Erythroblast (primary cell): Measurements from ENCODE around the gene NHEJ1.

Experiments used
- GATA1 ChIP-seq: IDR thresholded peaks from 2 replicates; pipeline ENCODE4 v1.6.1; 2011; ENCODE audit warnings: low read depth, mild to moderate bottlenecking, control low read depth, low read length, moderate library complexity
- POLR2A ChIP-seq: IDR thresholded peaks from 2 replicates; pipeline ENCODE4 v1.6.1; 2011; ENCODE audit warnings: mild to moderate bottlenecking, low read length

GRCh38 chr2:219165058-219165911 lies 4.7 kb upstream of the NHEJ1 start:
- TF ChIP-seq POLR2A = no peak
- no peak for TF ChIP-seq GATA1
